ENCODE measurements around the gene SPRY1. TPM values are rescaled to one million over a fixed set of nuclear protein-coding genes. Genes with fewer than 3 reads are reported as not detected.
A peak's percentile ranks its signal among the peaks of the same experiment; 100 is the strongest.

The SPRY1 gene
- total RNA-seq, 4 donors from 2014 or later: 32.8 to 72.2 (median 50.9) TPM

DNA sequence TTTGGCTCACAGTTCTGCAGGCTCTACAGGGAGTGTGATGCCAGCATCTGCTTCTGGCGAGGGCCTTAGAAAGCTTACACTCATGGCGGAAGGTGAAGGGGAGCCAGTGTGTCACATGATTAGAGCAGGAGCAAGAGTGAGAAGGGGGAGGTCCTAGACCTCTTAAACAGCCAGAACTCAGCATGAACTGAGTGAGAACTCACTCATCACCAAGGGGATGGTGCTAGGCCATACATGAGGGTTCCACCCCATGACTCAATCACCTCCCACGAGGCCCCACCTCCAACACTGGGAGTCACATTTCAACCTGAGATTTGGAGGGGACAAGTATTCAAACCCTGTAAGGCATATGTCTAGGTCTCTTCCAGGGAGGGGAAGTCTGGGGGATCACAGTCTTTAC, 33.4 kb downstream of the SPRY1 start:
- in situ Hi-C loops (cut with MboI; ENCODE audit: low sequenced_read_pairs in 4 of 4) (no loop called here), intact Hi-C loops (cut with DNase I; ENCODE audit: low total_unique reads) (no loop called here)
- H3K4me1 ChIP-seq: peaks cover 5 to 9% of the 10 kb centered on the region in 2 donors
- H3K9me3 ChIP-seq: no peaks in the 10 kb centered on the region
- no peaks in the 10 kb centered on the region for H3K27me3 ChIP-seq
- no peak for ATAC-seq
- no peak overlapping the region for H3K27ac ChIP-seq
- TF ChIP-seq POLR2A (IDR thresholded peaks at IDR 0.05) (no peak), CTCF (IDR thresholded peaks at IDR 0.05 in 4 of 5, conservative IDR thresholded peaks at IDR 0.05 in 1 of 5) (no peak)
- H3K36me3 ChIP-seq: no peaks in the 10 kb centered on the region
- no peak for DNase-seq
- no peak overlapping the region for H3K4me3 ChIP-seq

DNA sequence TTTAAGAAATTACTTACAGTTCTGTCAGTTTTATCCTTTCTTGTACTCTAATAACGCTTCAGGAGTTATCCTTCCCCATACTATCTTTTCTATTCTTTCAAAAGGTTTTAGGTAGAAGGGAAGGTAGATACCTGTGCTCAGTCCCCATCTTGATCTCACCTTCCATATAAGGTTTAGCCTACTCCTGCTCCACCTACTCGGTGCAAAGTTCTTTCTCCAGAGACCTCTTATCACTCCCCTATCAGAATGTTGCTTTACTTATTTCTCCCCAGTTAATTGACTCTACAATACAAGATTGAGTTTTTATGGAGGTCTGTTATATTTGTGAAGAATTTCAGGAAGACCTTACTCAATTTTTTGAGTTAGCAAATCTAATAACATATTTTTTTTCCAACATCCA, 33.9 kb downstream of the SPRY1 start:
- Histone ChIP-seq H3K27me3 (no peaks in the 10 kb centered on the region), H3K9me3 (no peaks in the 10 kb centered on the region), H3K36me3 (no peaks in the 10 kb centered on the region), H3K4me1 (peaks cover 5 to 9% of the 10 kb centered on the region in 2 donors), H3K27ac (no peak overlapping the region), H3K4me3 (no peak overlapping the region)
- intact Hi-C loops (cut with DNase I; ENCODE audit: low total_unique reads) (no loop called here), in situ Hi-C loops (cut with MboI; ENCODE audit: low sequenced_read_pairs in 4 of 4) (no loop called here)
- no peak for TF ChIP-seq POLR2A (IDR thresholded peaks at IDR 0.05)
- ATAC-seq (no peak), DNase-seq (no peak)

- peaks cover 5 to 9% of the 10 kb centered on the region in 2 donors for H3K4me1 ChIP-seq
- H3K27ac ChIP-seq: peak overlapping the region in 3 of 4 donors; percentile 38 to 50 (median 49)
- no peaks in the 10 kb centered on the region for H3K9me3 ChIP-seq
- DNase-seq (no peak), ATAC-seq (peak; percentile 62 to 77)
- intact Hi-C loops (cut with DNase I; ENCODE audit: low total_unique reads): no loop called here
- TF ChIP-seq POLR2A (IDR thresholded peaks at IDR 0.05) (no peak), CTCF (IDR thresholded peaks at IDR 0.05 in 4 of 5, conservative IDR thresholded peaks at IDR 0.05 in 1 of 5) (no peak)
- H3K4me3 ChIP-seq: no peak overlapping the region
- in situ Hi-C loops (cut with MboI; ENCODE audit: low sequenced_read_pairs in 4 of 4): no loop called here
- H3K27me3 ChIP-seq: no peaks in the 10 kb centered on the region
- H3K36me3 ChIP-seq: no peaks in the 10 kb centered on the region
Observed at GRCh38 chr4:123433573-123433972, 37.0 kb downstream of the SPRY1 start.

DNA sequence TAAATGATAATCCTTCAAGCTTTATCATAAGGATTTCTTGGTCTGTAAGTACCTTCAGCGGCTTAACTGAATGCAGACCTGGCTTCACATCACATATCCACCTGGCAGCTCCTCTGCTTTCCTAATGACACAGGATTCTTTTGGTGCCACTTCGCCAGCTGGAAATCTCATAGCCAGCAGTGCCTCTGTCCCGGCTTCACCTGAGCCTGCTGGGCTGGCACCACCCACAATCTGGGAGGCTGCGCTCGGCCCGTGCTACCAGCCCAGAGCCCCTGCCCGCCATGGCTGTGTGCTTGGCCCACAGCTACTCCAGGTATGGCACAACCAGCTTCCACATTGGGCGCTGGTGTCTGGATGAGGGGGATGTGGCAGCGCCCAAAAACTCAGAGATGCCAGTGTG, 37.4 kb downstream of the SPRY1 start:
- intact Hi-C loops (cut with DNase I; ENCODE audit: low total_unique reads) (no loop called here), in situ Hi-C loops (cut with MboI; ENCODE audit: low sequenced_read_pairs in 4 of 4) (no loop called here)
- DNase-seq: no peak
- Histone ChIP-seq H3K36me3 (no peaks in the 10 kb centered on the region), H3K9me3 (no peaks in the 10 kb centered on the region), H3K4me1 (peaks cover 5 to 9% of the 10 kb centered on the region in 2 donors), H3K4me3 (no peak overlapping the region), H3K27me3 (no peaks in the 10 kb centered on the region), H3K27ac (peak overlapping the region in 3 of 4 donors; percentile 38 to 50 (median 49))
- no peak for TF ChIP-seq CTCF (IDR thresholded peaks at IDR 0.05 in 4 of 5, conservative IDR thresholded peaks at IDR 0.05 in 1 of 5)
- TF ChIP-seq POLR2A (IDR thresholded peaks at IDR 0.05): no peak
- ATAC-seq: peak; percentile 36 to 81

DNA sequence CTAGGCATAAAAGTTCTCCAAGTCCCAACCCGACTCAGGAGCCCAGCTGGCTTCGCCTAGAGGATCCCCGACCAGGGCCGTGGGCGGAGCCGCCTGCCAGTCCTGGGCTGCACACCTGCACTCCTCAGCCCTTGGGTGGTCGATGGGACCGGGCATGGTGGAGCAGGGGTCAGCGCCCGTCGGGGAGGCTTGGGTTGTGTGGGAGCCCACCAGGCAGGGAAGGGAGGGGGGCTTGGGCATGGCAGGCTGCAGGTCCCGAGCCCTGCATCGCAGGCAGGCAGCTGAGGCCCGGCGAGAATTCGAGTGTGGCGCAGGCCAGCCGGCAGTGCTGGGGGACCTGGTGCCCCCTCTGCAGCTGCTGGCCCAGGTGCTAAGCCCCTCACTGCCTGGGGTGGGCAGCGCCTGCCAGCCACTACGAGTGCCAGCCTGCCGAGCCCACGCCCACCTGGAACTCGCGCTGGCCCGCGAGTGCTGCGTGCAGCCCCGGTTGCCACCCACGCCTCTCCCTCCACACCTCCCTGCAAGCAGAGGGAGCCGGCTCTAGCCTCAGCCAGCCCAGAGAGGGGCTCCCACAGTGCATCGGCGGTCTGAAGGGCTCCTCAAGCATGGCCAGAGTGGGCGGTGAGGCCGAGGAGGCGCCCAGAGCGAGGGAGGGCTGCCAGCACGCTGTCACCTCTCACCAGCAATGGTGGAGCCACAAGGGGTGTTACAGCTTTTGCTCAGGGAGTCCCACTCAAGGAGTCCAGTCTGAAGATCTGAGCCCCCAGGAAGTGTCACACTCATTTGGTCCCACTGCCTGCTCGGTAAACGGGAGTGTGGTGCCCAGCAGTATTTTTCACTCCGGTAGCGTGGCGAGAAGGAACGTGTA, 38.9 kb downstream of the SPRY1 start:
- Histone ChIP-seq H3K9me3 (no peaks in the 10 kb centered on the region), H3K4me3 (no peak overlapping the region), H3K36me3 (no peaks in the 10 kb centered on the region), H3K27me3 (no peaks in the 10 kb centered on the region), H3K4me1 (peaks cover 5 to 9% of the 10 kb centered on the region in 2 donors), H3K27ac (no peak overlapping the region)
- ATAC-seq (no peak), DNase-seq (no peak)
- intact Hi-C loops (cut with DNase I; ENCODE audit: low total_unique reads) (no loop called here), in situ Hi-C loops (cut with MboI; ENCODE audit: low sequenced_read_pairs in 4 of 4) (no loop called here)
- no peak for TF ChIP-seq CTCF (IDR thresholded peaks at IDR 0.05 in 4 of 5, conservative IDR thresholded peaks at IDR 0.05 in 1 of 5)
- no peak for TF ChIP-seq POLR2A (IDR thresholded peaks at IDR 0.05)
